K562 (cell line): ENCODE data around the gene SAPCD1. TPM values are rescaled to one million over a fixed set of nuclear protein-coding genes. Genes with fewer than 3 reads are reported as not detected.

Experiments used
- ATAC-seq: fragments of 200-7000 bp; cut with Tn5 transposase; 3 replicates; pipeline ENCODE4 v1.9.1; 2020; ENCODE audit warnings: moderate library complexity
- BruUV-seq: library from RNA; stranded (reverse); fragments of 400-500 nt; replicated peaks from 2 replicates; lab custom pipeline; 2021; lab: Mats Ljungman, UMichigan
- CTCF ChIA-PET: fragments of 300-600 bp; formaldehyde crosslinking; extraction: SDS; loops from one replicate; lab custom pipeline; 2021; ENCODE audit warnings: low intra/inter-chr PET ratio; lab: Yijun Ruan, JAX
- POLR2A ChIA-PET: fragments of 300-600, 350-650 bp; sonication (Branson Sonifier 250); formaldehyde crosslinking; extraction: SDS; loops from one replicate; lab custom pipeline; 2021; ENCODE audit warnings: antibody characterized with exemption, inconsistent platforms; lab: Yijun Ruan, JAX
- DNase-seq, 4 experiments: peaks; one replicate each; pipeline versions ENCODE4 v3.0.0 to v3.0.0-alpha.2; 2011 to 2018; ENCODE audit warnings: low spot score in 3 of 4, mixed read lengths in 3 of 4; ENCODE audit errors: extremely low read depth in 1 of 4
- FAIRE-seq: peaks from 2 replicates; lab custom pipeline; 2011; peaks lifted over from hg19 to GRCh38; lab: Jason Lieb, UNC
- H2AFZ ChIP-seq: 2 replicates; pipeline ENCODE4 v1.6.0; 2011; ENCODE audit warnings: low read depth, low read length, control low read depth, inconsistent platforms
- H3K27ac ChIP-seq: fragments of 200-600 bp; 3 replicates; pipeline ENCODE4 v1.8.0; 2011; ENCODE audit warnings: low read depth, mild to moderate bottlenecking, control low read depth, inconsistent platforms, low read length, moderate library complexity, mixed read lengths; ENCODE audit errors: extremely low read depth
- H3K27me3 ChIP-seq, 2 experiments: fragments of 300-600 bp in 1 of 2; 2 replicates in 1 of 2; 3 replicates in 1 of 2; pipeline versions ENCODE4 v1.6.0 to v1.8.0; 2011; ENCODE audit warnings: inconsistent platforms in 2 of 2, low read length in 2 of 2, mild to moderate bottlenecking in 1 of 2, mixed read lengths in 1 of 2, moderate library complexity in 1 of 2; ENCODE audit not compliant: control insufficient read depth in 2 of 2, insufficient read depth in 2 of 2
- H3K36me3 ChIP-seq: fragments of 300-600 bp; 3 replicates; pipeline ENCODE4 v1.8.0; 2011; ENCODE audit warnings: mild to moderate bottlenecking, low read length, inconsistent platforms; ENCODE audit not compliant: control insufficient read depth, insufficient read depth
- H3K4me1 ChIP-seq, 2 experiments: fragments of 200-600 bp in 1 of 2; replicated peaks in 1 of 2; 2 replicates in 1 of 2; 3 replicates in 1 of 2; pipeline versions ENCODE4 v1.5.1 to v1.8.0; 2011; ENCODE audit warnings: inconsistent platforms in 2 of 2, low read length in 2 of 2, mild to moderate bottlenecking in 1 of 2, mixed read lengths in 1 of 2, moderate library complexity in 1 of 2; ENCODE audit not compliant: control insufficient read depth in 2 of 2, insufficient read depth in 2 of 2
- H3K4me2 ChIP-seq: 2 replicates; pipeline ENCODE4 v1.6.1; 2011; ENCODE audit warnings: low read length, control low read depth, inconsistent platforms, mixed read lengths; ENCODE audit not compliant: insufficient read depth
- H3K4me3 ChIP-seq: fragments of 200-600 bp; sonication (generic), shearing (Covaris generic); 2 replicates; pipeline ENCODE4 v1.5.1; 2016; ENCODE audit warnings: control low read depth, inconsistent platforms
- H3K79me2 ChIP-seq: fragments of 200-600 bp; 3 replicates; pipeline ENCODE4 v1.8.0; 2011; ENCODE audit warnings: low read length, inconsistent platforms; ENCODE audit not compliant: control insufficient read depth, insufficient read depth
- H3K9ac ChIP-seq, 2 experiments: 2 replicates each; pipeline versions ENCODE4 v1.6.0 to v1.6.1; 2011; ENCODE audit warnings: low read depth in 2 of 2, low read length in 2 of 2, control low read depth in 1 of 2, inconsistent platforms in 1 of 2, mild to moderate bottlenecking in 1 of 2, mixed read lengths in 1 of 2; ENCODE audit not compliant: insufficient read depth in 1 of 2
- H3K9me1 ChIP-seq: one replicate; pipeline ENCODE4 v1.6.0; 2011; ENCODE audit warnings: inconsistent platforms, mild to moderate bottlenecking, low read length, moderate library complexity; ENCODE audit not compliant: control insufficient read depth, insufficient read depth
- H3K9me3 ChIP-seq: replicated peaks from 2 replicates; pipeline ENCODE4 v1.5.1; 2011; ENCODE audit warnings: low read depth, low read length, inconsistent platforms; ENCODE audit not compliant: control insufficient read depth, insufficient read depth
- H4K20me1 ChIP-seq: replicated peaks from 2 replicates; pipeline ENCODE4 v1.6.1; 2011; ENCODE audit warnings: low read length, inconsistent platforms, mixed read lengths; ENCODE audit not compliant: control insufficient read depth, insufficient read depth
- E2F4 ChIP-seq: sonication (generic); formaldehyde crosslinking; IDR thresholded peaks from 2 replicates; pipeline ENCODE4 v1.8.0; 2022; ENCODE audit warnings: mild to moderate bottlenecking, low read depth, missing genetic modification reagents
- E2F5 ChIP-seq: sonication (generic); formaldehyde crosslinking; IDR thresholded peaks from 2 replicates; pipeline ENCODE4 v1.8.0; 2022; ENCODE audit warnings: mild to moderate bottlenecking, missing genetic modification reagents
- LARP7 ChIP-seq: fragments of 450-650 bp; IDR thresholded peaks from 2 replicates; pipeline ENCODE4 v1.6.1; 2016
- MYC ChIP-seq, 2 experiments: fragments of 250-450 bp in 1 of 2; sonication (Bioruptor Pico) in 1 of 2; IDR thresholded peaks; 2 replicates each; pipeline versions ENCODE4 v1.5.1 to v1.6.1; 2012 to 2021; ENCODE audit warnings: low read depth in 2 of 2, borderline replicate concordance in 1 of 2, improper control_type of control experiment in 1 of 2, low read length in 1 of 2, mild to moderate bottlenecking in 1 of 2, moderate library complexity in 1 of 2
- XRCC3 ChIP-seq: fragments of 450-650 bp; IDR thresholded peaks from 2 replicates; pipeline ENCODE4 v1.6.1; 2017; ENCODE audit warnings: mild to moderate bottlenecking, moderate library complexity
- ZHX1 ChIP-seq: fragments of 150-350 bp; conservative IDR thresholded peaks from 2 replicates; pipeline ENCODE4 v1.6.1; 2014; ENCODE audit warnings: low read length
- ZNF165 ChIP-seq: fragments of 250-450 bp; sonication (Bioruptor Pico); IDR thresholded peaks from 2 replicates; pipeline ENCODE4 v1.4.0; 2020; ENCODE audit warnings: borderline replicate concordance
- ZNF280B ChIP-seq: fragments of 250-450 bp; sonication (Bioruptor Pico); IDR thresholded peaks from 2 replicates; pipeline ENCODE4 v1.5.1; 2021; ENCODE audit warnings: mild to moderate bottlenecking
- WGBS: fragments of 100-300 bp; shearing (Covaris generic); methylation state at CpG from one replicate; pipeline ENCODE4 v1.1.6; 2016; ENCODE audit warnings: low coverage, mixed read lengths; ENCODE audit not compliant: insufficient coverage; ENCODE audit errors: missing lambda C conversion rate; 5-methylcytosine and 5-hydroxymethylcytosine counted together
- in situ Hi-C: fragments of 300-500 bp; cut with MboI; formaldehyde crosslinking; loops from 4 replicates; pipeline ENCODE4 v1.15.0; 2018; ENCODE audit warnings: inconsistent platforms, mixed read lengths
- intact Hi-C: fragments of 100-400 bp; cut with micrococcal nuclease; formaldehyde crosslinking; loops from 2 replicates; pipeline ENCODE4 v1.14.2; 2022
- polyA plus RNA-seq, 8 experiments: library from polyadenylated mRNA; depleted of rRNA in 4 of 8; stranded (reverse) in 5 of 8; unstranded in 3 of 8; fragments of >200 nt; fragmentation: Nextera tagmentation in 2 of 8; fragmentation: Illumina TruSeq in 1 of 8; extraction: Ambion mirVana in 2 of 8; extraction: Trizol in 1 of 8; gene quantifications; 2 replicates each; pipeline versions ENCODE4 v1.2.1 to v1.2.3, GENCODE V29; 2011 to 2014; ENCODE audit warnings: inconsistent platforms in 1 of 8, missing spikeins in 1 of 8
- total RNA-seq, 7 experiments: library from RNA; depleted of rRNA in 6 of 7; stranded (reverse); fragments of >200 nt in 6 of 7; fragmentation: Illumina TruSeq in 2 of 7; extraction: Trizol in 2 of 7; gene quantifications; 2 replicates each; pipeline versions ENCODE4 v1.2.1 to v1.2.3, GENCODE V29; 2011 to 2021; ENCODE audit warnings: low replicate concordance in 1 of 7

Gene SAPCD1
- total and polyA plus RNA-seq, 9 of the 15 experiments (the other 6 are each of a cell fraction or from before 2014, with no cell fraction given) = 2.6 to 30.2 (median 7.4) TPM

- TF ChIP-seq MYC (IDR thresholded peaks at IDR 0.05; ENCODE audit: low read depth, low read length) = peak; percentile 69; the same call in 1 of the 2 replicates
- peak; percentile 60 for TF ChIP-seq MYC (CRISPR knock-in tag; IDR thresholded peaks at IDR 0.05; ENCODE audit: borderline replicate concordance, low read depth)
- no peak for TF ChIP-seq ZNF280B (CRISPR knock-in tag)
Observed at GRCh38 chr6:31737991-31738979, 24.2 kb upstream of the SAPCD1 start (continued).

- under 1% methylated on average over 58 of the region's 58 CpGs for WGBS
- peak; percentile 99 for FAIRE-seq
- Histone ChIP-seq H3K27me3 (no peaks in the 10 kb centered on the region), H3K4me3 (peak within 1 kb of the TSS; percentile 64), H3K36me3 (peaks cover 49% of the 10 kb centered on the region), H3K79me2 (peaks cover 69% of the 10 kb centered on the region), H4K20me1 (peaks cover 9% of the 10 kb centered on the region; the same call in 1 of the 2 replicates), H3K9ac (peak within 1 kb of the TSS; percentile 92 to 99), H3K4me2 (peak within 1 kb of the TSS; percentile 93), H2AFZ (peak within 1 kb of the TSS; percentile 77), H3K4me1 (peaks cover 56 to 61% of the 10 kb centered on the region in 2 experiments), H3K9me1 (no peaks in the 10 kb centered on the region), H3K27ac (peak within 1 kb of the TSS; percentile 95), H3K9me3 (no peaks in the 10 kb centered on the region)
- ATAC-seq = peak; percentile 84
- BruUV-seq = TSS peak; percentile 79
- DNase-seq = peak; percentile 100
- intact Hi-C loops = loop anchor here (2.0 to 10.0 kb wide), 3 partner anchors 87 to 389 kb away; partner anchors contain the start of genes ATF6B, DXO and HSPA1B
- in situ Hi-C loops = no loop called here
- CTCF ChIA-PET = no interaction called here
- POLR2A ChIA-PET = interaction anchor here (0.9 to 13.1 kb wide), 28 partner anchors 10 to 181 kb away, joined by 3 to 236 read pairs (median 8); partner anchors contain the start of genes ABHD16A, BAG6, C6orf47 and CSNK2B
- TF ChIP-seq E2F5 (peak; percentile 98), ZHX1 (peak; percentile 76), E2F4 (peak; percentile 100), ZNF165 (peak; percentile 27; the same call in 1 of the 2 replicates), XRCC3 (no peak), LARP7 (peak; percentile 86; the same call in 1 of the 2 replicates)
Observed at GRCh38 chr6:31739639-31740396, 22.6 kb upstream of the SAPCD1 start, which contains the start of gene MSH5. Gene MSH5 (plus strand): TSS chr6:31740005. CDS start chr6:31740467, 462 bp downstream.
